D721Med (cell line): ENCODE data around the gene NR5A2.

Source experiments
- DNase-seq: peaks from one replicate; pipeline ENCODE4 v3.0.0; 2011; ENCODE audit warnings: low spot score; ENCODE audit not compliant: insufficient read length
- FAIRE-seq: peaks from 2 replicates; lab custom pipeline; 2011; peaks lifted over from hg19 to GRCh38; lab: Jason Lieb, UNC
- TF ChIP-seq, protein P1 (sequence below): IDR thresholded peaks from 2 replicates; pipeline ENCODE4 v1.5.1; 2012; ENCODE audit warnings: mild to moderate bottlenecking, control low read depth; ENCODE audit not compliant: insufficient read depth; ENCODE audit errors: missing control alignments

Gene NR5A2

DNA sequence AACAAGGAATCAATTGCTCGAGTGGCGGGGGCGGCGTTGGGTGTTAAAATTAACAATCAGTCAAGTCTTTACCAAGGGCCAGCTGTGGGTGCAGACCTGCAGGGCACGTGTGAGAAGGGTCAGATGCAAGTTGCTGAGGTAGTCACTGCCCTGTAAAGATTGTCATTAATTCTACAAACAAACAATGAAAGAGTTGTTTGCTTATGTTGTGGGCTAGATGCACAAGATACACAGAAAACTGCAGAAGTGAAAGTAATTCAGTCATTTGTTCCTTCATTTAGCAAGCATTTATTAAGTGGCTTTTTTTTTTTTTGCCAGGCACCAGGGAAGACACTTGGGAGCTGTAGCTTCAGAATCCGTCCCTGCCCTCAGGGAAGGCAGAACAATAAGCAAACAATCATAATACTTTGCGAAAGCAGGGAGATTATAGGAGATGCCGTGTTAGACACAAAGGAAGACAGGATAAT, 79.5 kb downstream of the NR5A2 start:
- FAIRE-seq (no peak), DNase-seq (no peak)
- TF ChIP-seq, protein P1, sequence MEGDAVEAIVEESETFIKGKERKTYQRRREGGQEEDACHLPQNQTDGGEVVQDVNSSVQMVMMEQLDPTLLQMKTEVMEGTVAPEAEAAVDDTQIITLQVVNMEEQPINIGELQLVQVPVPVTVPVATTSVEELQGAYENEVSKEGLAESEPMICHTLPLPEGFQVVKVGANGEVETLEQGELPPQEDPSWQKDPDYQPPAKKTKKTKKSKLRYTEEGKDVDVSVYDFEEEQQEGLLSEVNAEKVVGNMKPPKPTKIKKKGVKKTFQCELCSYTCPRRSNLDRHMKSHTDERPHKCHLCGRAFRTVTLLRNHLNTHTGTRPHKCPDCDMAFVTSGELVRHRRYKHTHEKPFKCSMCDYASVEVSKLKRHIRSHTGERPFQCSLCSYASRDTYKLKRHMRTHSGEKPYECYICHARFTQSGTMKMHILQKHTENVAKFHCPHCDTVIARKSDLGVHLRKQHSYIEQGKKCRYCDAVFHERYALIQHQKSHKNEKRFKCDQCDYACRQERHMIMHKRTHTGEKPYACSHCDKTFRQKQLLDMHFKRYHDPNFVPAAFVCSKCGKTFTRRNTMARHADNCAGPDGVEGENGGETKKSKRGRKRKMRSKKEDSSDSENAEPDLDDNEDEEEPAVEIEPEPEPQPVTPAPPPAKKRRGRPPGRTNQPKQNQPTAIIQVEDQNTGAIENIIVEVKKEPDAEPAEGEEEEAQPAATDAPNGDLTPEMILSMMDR = no peak

DNA sequence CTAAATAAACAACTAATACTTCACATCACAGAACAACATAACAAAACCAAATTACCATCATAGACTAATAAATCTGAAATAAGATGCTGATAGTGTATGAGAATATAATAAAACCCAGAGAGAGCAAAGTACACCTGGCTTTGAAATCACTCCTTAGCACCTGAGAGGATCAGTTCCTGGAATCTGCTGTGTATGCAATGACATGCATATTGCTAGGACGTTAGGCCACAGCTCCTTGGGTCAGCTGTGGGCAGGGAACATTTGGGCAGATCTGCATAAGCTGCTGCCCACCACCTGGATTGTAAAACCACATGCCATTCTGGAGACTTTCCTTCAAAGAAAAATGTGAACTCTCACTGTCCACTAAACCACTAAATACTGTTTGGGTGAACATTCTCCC, 81.1 kb downstream of the NR5A2 start:
- no peak for FAIRE-seq
- DNase-seq = no peak
- TF ChIP-seq, protein P1 = no peak

DNA sequence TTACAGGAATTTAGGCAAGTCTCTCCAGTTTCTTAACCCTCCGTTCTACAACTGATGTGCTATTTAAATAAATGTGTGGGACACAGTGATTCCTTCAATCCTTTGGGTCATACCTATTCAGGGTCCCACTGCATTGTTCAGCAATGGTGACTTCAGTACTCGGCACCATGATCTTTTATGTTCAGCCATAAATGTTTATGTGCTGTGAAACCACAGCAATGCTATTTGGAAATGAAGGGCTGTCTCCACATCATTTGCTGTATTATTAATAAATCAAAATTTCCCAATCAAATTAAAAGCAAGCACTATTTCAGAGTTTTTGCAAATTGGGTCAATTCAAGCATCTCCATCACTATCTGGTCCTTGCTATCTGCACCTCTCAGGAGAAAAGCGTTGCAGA, 84.8 kb downstream of the NR5A2 start:
- TF ChIP-seq, protein P1 = no peak
- no peak for FAIRE-seq
- DNase-seq = no peak

DNA sequence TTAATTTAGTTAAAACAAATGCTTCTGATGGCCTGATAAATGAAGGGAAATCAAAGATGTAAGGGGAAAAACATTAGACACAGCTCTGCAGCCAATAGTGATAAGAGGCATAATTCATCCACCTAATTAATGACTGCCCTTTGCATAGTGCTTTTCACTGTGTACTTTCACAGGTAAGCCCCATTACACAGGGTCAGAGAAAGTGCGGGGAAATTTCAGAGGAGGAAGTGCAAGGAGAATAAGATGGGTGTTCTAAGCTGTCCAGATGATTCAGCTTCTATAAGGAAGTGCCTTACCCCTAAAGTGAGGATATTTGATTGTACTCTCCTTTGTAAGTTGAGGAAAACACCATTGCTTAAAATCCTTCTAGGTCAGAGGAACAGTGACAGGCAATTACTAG, 88.0 kb downstream of the NR5A2 start:
- FAIRE-seq (no peak), DNase-seq (no peak)
- TF ChIP-seq, protein P1 = no peak

DNA sequence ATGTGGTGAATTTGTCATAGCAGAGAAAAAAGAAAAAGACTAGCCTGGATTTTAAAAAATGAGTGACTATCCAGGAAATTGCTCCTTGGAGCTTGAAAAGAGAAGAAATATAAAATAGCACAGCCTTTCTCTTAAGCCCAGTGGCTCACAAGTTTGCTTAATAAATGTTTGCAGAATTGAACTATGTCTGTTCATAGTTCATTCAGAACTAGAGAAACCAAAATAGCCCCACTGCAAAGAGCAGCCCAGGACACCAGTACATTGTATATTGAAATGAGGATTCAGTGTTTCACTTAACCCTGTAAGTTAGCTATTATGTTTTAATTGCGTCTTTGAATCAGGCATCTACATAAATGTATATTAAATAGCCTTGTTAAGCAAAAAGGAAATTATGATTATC, 88.8 kb downstream of the NR5A2 start:
- FAIRE-seq (no peak), DNase-seq (no peak)
- TF ChIP-seq, protein P1 = no peak

DNA sequence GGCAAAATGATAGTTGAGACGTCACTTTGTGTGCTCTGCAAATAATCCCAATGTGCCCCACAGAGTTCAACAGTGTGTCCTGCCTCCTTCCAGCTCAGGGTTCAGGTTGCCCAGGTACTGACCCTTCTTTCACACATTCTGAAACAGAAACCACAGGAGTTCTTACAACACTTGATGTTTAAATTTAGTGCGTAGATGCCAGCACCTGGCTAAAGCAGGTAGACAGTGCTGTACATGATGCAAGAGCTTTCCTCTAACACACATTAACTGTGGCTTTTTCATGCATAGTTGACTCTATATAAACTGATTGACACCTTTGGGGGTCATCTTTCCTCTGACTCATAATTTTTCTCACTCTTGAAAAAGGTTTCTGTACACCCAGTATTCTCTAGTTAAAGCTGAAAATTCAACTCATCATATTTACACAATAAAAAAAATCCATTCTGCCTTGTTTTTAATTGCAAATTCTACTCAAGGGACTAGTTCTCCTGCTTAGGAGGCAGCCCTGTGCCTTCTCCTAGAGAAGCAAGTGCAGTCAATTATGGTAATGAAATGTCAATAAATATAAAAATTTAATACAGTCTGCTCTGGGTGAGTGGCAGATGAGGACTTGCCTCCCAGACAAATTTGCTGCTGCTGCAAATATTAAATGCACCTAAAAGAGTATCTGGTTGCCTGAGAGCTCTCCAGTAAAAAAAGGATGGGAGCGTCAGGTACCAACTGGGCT, 91.4 kb downstream of the NR5A2 start:
- TF ChIP-seq, protein P1 = no peak
- FAIRE-seq (no peak), DNase-seq (no peak)

DNA sequence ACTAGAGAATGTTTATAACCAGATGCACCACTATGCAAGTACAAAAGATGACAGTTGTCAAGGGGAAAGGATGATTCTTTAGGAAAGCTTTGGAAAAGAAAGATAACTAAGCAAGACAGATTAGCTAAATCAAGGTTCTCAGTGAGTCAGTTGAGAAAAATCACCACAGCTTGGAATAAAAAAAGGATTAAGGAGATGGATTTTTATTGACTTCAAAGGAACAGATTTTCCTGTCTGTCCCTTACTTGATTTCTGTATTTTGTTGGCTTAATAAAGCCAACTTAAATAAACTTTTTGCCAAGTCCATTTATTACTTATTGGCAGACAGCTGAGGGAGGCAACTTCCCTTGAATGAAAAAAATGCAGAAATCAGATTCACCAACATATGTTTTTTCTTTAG, 93.9 kb downstream of the NR5A2 start:
- TF ChIP-seq, protein P1 = no peak
- FAIRE-seq (no peak), DNase-seq (no peak)
